NCI-H2107 (cell line): ENCODE measurements around the gene SEMA4D.

Experiments used
- DNase-seq: peaks from one replicate; lab custom pipeline; 2025; lab: John Stamatoyannopoulos, UW

The SEMA4D gene

GRCh38 chr9:89497978-89498851 is at the start of gene SEMA4D:
SEMA4D (minus strand) TSS chr9:89498113; CDS start chr9:89405456, 92,657 bp downstream.
- peak; percentile 29 for DNase-seq

GRCh38 chr9:89547000-89547399 is 49.1 kb upstream of the SEMA4D start:
- DNase-seq, result no peak

- no peak for DNase-seq
Observed at GRCh38 chr9:89544279-89544661, 46.4 kb upstream of the SEMA4D start.

GRCh38 chr9:89543621-89544278 is 45.8 kb upstream of the SEMA4D start:
- no peak for DNase-seq

- no peak for DNase-seq
Observed at GRCh38 chr9:89543111-89543510, 45.2 kb upstream of the SEMA4D start.

GRCh38 chr9:89542401-89543021 is 44.6 kb upstream of the SEMA4D start:
- DNase-seq, result no peak

- no peak for DNase-seq
Observed at GRCh38 chr9:89541798-89542197, 43.9 kb upstream of the SEMA4D start.

GRCh38 chr9:89539374-89539773 is 41.5 kb upstream of the SEMA4D start:
- no peak for DNase-seq

GRCh38 chr9:89538871-89539270 is 41.0 kb upstream of the SEMA4D start:
- DNase-seq, result no peak

GRCh38 chr9:89537166-89537565 is 39.3 kb upstream of the SEMA4D start:
- DNase-seq, result no peak

- no peak for DNase-seq
Observed at GRCh38 chr9:89536600-89536999, 38.7 kb upstream of the SEMA4D start.

- no peak for DNase-seq
Observed at GRCh38 chr9:89536145-89536574, 38.2 kb upstream of the SEMA4D start.

- DNase-seq, result no peak
Observed at GRCh38 chr9:89535461-89535860, 37.5 kb upstream of the SEMA4D start.

GRCh38 chr9:89534515-89535287 is 36.8 kb upstream of the SEMA4D start:
- no peak for DNase-seq

GRCh38 chr9:89533411-89534095 is 35.6 kb upstream of the SEMA4D start:
- no peak for DNase-seq

- no peak for DNase-seq
Observed at GRCh38 chr9:89532944-89533343, 35.0 kb upstream of the SEMA4D start.

GRCh38 chr9:89532478-89532877 is 34.6 kb upstream of the SEMA4D start:
- no peak for DNase-seq

GRCh38 chr9:89531766-89532165 is 33.9 kb upstream of the SEMA4D start:
- DNase-seq, result no peak

GRCh38 chr9:89530726-89531125 is 32.8 kb upstream of the SEMA4D start:
- no peak for DNase-seq

GRCh38 chr9:89529243-89530035 is 31.5 kb upstream of the SEMA4D start:
- DNase-seq, result no peak

GRCh38 chr9:89528540-89528939 is 30.6 kb upstream of the SEMA4D start:
- DNase-seq, result no peak
